Lung (tissue), 12 donors: ENCODE measurements around the gene KCNMA1. TPM values are rescaled to one million over a fixed set of nuclear protein-coding genes. Genes with fewer than 3 reads are reported as not detected.

ENCODE experiments used
- ATAC-seq: fragments of 200-7000 bp; cut with Tn5 transposase; one replicate; pipeline ENCODE4 v1.9.1; 2020; ENCODE audit warnings: moderate number of reproducible peaks; ENCODE audit not compliant: insufficient read depth, low FRiP score
- DNase-seq, 3 donors: peaks; one replicate each; pipeline ENCODE4 v3.0.0-alpha.2; 2013 to 2017
- H3K27ac ChIP-seq, 2 donors: one replicate each; pipeline ENCODE4 v1.5.1; 2013; ENCODE audit warnings: mild to moderate bottlenecking in 2 of 2, moderate library complexity in 2 of 2, control low read depth in 1 of 2, inconsistent platforms in 1 of 2, low read depth in 1 of 2, low read length in 1 of 2
- H3K27me3 ChIP-seq, 3 donors: one replicate each; pipeline ENCODE4 v1.5.1; 2013; ENCODE audit warnings: low read length in 2 of 3; ENCODE audit not compliant: control insufficient read depth in 3 of 3, insufficient read depth in 3 of 3
- H3K36me3 ChIP-seq, 4 donors: one replicate each; pipeline ENCODE4 v1.5.1; 2013; ENCODE audit warnings: low read length in 4 of 4, mild to moderate bottlenecking in 1 of 4, moderate library complexity in 1 of 4; ENCODE audit not compliant: control insufficient read depth in 4 of 4, insufficient read depth in 4 of 4
- H3K4me1 ChIP-seq, 5 donors: one replicate each; pipeline ENCODE4 v1.5.1; 2013; ENCODE audit warnings: low read length in 5 of 5, mild to moderate bottlenecking in 2 of 5, moderate library complexity in 1 of 5; ENCODE audit not compliant: control insufficient read depth in 5 of 5, insufficient read depth in 5 of 5
- H3K4me3 ChIP-seq: one replicate; pipeline ENCODE4 v1.5.1; 2013; ENCODE audit warnings: mild to moderate bottlenecking, control low read depth, moderate library complexity
- H3K9ac ChIP-seq, 2 donors: one replicate each; pipeline ENCODE4 v1.5.1; 2013; ENCODE audit warnings: low read length in 2 of 2, control low read depth in 1 of 2; ENCODE audit not compliant: insufficient read depth in 1 of 2
- H3K9me3 ChIP-seq, 4 donors: one replicate each; pipeline ENCODE4 v1.5.1; 2013; ENCODE audit warnings: low read length in 3 of 4, mild to moderate bottlenecking in 1 of 4, moderate library complexity in 1 of 4; ENCODE audit not compliant: control insufficient read depth in 4 of 4, insufficient read depth in 3 of 4
- WGBS, 2 donors: extraction: QIAGEN DNeasy Blood & Tissue Kit; methylation state at CpG; one replicate each; pipeline ENCODE4 v1.1.7; 2013; 5-methylcytosine and 5-hydroxymethylcytosine counted together
- polyA plus RNA-seq, 2 donors: library from polyadenylated mRNA; stranded (reverse); fragments of 200-250 nt; gene quantifications; one replicate each; pipeline ENCODE4 v1.2.1, GENCODE V29; 2013
- total RNA-seq, 2 donors: library from RNA; depleted of rRNA in 1 of 2; stranded (reverse); fragments of >200 nt in 1 of 2; gene quantifications; one replicate each; pipeline ENCODE4 v1.2.1, GENCODE V29; 2014 to 2021
- TF ChIP-seq, protein P1 (sequence below): IDR thresholded peaks from 2 replicates; pipeline ENCODE4 v1.5.1; 2012; ENCODE audit warnings: mild to moderate bottlenecking; ENCODE audit errors: control extremely low read depth, extremely low read depth
- donor health status: control.
- donor health status: control.
- donor health status: Bipolar disorder and iron deficiency.
- donor health status: healthy.
- donor health status: DM: yes; HTN: yes; CAD: no.

KCNMA1 gene
- total and polyA plus RNA-seq, 4 donors = 3.8 to 13.0 (median 5.5) TPM

GRCh38 chr10:77002872-77003271 is 634.7 kb downstream of the KCNMA1 start:
- Histone ChIP-seq H3K9ac (no peak overlapping the region), H3K36me3 (peaks cover 0 to 5% (median 0%) of the 10 kb centered on the region in 4 donors), H3K9me3 (peaks cover 0 to 5% (median 2%) of the 10 kb centered on the region in 4 donors), H3K4me3 (no peak overlapping the region), H3K27ac (no peak overlapping the region), H3K4me1 (peaks cover 0 to 25% (median 0%) of the 10 kb centered on the region in 5 donors), H3K27me3 (no peaks in the 10 kb centered on the region)
- 14 to 21% methylated on average over 2 of the region's 2 CpGs for WGBS, 2 donors
- DNase-seq = no peak
- no peak for ATAC-seq
- TF ChIP-seq, protein P1, sequence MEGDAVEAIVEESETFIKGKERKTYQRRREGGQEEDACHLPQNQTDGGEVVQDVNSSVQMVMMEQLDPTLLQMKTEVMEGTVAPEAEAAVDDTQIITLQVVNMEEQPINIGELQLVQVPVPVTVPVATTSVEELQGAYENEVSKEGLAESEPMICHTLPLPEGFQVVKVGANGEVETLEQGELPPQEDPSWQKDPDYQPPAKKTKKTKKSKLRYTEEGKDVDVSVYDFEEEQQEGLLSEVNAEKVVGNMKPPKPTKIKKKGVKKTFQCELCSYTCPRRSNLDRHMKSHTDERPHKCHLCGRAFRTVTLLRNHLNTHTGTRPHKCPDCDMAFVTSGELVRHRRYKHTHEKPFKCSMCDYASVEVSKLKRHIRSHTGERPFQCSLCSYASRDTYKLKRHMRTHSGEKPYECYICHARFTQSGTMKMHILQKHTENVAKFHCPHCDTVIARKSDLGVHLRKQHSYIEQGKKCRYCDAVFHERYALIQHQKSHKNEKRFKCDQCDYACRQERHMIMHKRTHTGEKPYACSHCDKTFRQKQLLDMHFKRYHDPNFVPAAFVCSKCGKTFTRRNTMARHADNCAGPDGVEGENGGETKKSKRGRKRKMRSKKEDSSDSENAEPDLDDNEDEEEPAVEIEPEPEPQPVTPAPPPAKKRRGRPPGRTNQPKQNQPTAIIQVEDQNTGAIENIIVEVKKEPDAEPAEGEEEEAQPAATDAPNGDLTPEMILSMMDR = no peak

- Histone ChIP-seq H3K4me3 (no peak overlapping the region), H3K27ac (no peak overlapping the region), H3K36me3 (no peaks in the 10 kb centered on the region), H3K4me1 (peaks cover 0 to 25% (median 0%) of the 10 kb centered on the region in 5 donors), H3K9ac (no peak overlapping the region), H3K9me3 (no peaks in the 10 kb centered on the region), H3K27me3 (no peaks in the 10 kb centered on the region)
- TF ChIP-seq, protein P1 = no peak
- no peak for DNase-seq
- 89 to 90% methylated on average over 12 of the region's 12 CpGs for WGBS, 2 donors
- ATAC-seq = no peak
These were observed 636.4 kb downstream of the KCNMA1 start for GRCh38 chr10:77001206-77001605.

- H3K4me3 ChIP-seq = no peak overlapping the region
- H3K9me3 ChIP-seq = no peaks in the 10 kb centered on the region
- no peak overlapping the region for H3K9ac ChIP-seq
- 81 to 87% methylated on average over 2 of the region's 2 CpGs for WGBS, 2 donors
- H3K27ac ChIP-seq = no peak overlapping the region
- TF ChIP-seq, protein P1 = no peak
- no peak for DNase-seq
- peaks cover 0 to 25% (median 12%) of the 10 kb centered on the region in 5 donors for H3K4me1 ChIP-seq
- no peak for ATAC-seq
- no peaks in the 10 kb centered on the region for H3K27me3 ChIP-seq
- H3K36me3 ChIP-seq = no peaks in the 10 kb centered on the region
These were observed 639.2 kb downstream of the KCNMA1 start for GRCh38 chr10:76998451-76998850.

- TF ChIP-seq, protein P1 = no peak
- DNase-seq (no peak), ATAC-seq (no peak)
- H3K9me3 ChIP-seq = no peaks in the 10 kb centered on the region
- no peak overlapping the region for H3K9ac ChIP-seq
- H3K4me3 ChIP-seq = no peak overlapping the region
- H3K27me3 ChIP-seq = no peaks in the 10 kb centered on the region
- H3K36me3 ChIP-seq = no peaks in the 10 kb centered on the region
- H3K4me1 ChIP-seq = peaks cover 0 to 25% (median 17%) of the 10 kb centered on the region in 5 donors
- WGBS, 2 donors = 89 to 94% methylated on average over 3 of the region's 3 CpGs
- H3K27ac ChIP-seq = no peak overlapping the region
These were observed 640.0 kb downstream of the KCNMA1 start for GRCh38 chr10:76997631-76998030.
